ENCODE results near the gene TEP1. TPM values are rescaled to one million over a fixed set of nuclear protein-coding genes. Genes with fewer than 3 reads are reported as not detected.

Gene TEP1
- total RNA-seq, 4 donors from 2014 or later: 26.6 to 39.3 (median 29.7) TPM

DNA sequence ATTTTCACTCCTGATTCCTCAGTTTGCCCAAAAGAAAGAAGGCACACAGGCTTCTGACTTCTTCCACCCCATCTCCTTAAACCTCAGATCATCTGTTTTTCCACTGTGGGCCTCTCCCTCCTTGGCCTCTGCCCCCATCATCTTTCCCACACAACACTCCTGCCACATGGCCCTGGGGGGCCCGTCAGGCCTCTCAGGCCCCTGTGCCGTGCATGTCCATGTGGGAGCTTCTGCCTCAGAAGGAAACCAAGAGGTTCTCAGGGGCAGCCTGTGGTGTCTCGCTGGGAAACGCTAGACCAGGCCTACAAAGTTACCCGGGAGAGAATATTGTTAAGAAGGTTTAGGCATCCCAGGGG lies 14.7 kb upstream of the TEP1 start:
- WGBS, 2 donors: 81% methylated on average over 5 of the region's 5 CpGs

DNA sequence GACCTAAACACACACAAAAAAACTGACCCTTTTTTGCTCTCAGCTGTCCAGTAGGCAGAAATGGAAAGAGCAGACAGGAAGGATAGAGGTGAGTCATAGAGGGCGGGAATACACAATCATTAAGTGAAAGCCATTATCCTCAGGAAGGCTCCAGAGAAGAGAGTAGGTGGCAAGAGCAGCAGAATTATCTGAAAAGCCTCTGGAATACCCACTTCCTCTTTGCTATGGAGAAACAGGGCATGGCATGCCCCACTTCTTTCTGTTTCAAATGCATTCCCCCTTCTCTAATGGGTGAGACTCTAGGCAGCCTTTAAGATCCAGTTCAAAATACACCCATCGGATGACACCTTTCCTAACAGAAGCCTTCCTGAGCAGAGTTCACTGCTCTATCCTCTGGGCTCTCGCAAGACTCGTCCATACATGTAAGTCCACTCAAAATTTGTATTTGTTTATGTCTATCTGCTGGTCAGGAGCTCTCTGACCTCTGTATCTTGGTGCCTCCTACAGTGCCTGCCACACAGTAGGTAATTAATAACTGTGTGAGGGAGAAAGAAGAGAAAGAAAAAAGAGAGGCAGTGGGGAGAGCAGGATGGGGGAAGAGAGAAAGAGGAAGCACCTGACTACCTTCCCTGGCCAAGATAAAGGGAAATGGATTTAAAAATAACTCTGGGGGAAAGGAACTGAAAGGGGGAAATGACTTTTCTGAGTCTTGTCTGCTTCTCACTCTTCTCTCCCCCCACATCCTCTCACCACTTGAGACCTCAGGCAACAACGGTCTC lies 14.1 kb upstream of the TEP1 start:
- Histone ChIP-seq H3K4me1 (peaks cover 5 to 6% of the 10 kb centered on the region in 2 donors), H3K36me3 (no peaks in the 10 kb centered on the region), H3K27me3 (no peaks in the 10 kb centered on the region), H3K9me3 (no peaks in the 10 kb centered on the region), H3K4me3 (replicated peaks in 1 of 3) (no peak overlapping the region), H3K27ac (no peak overlapping the region)
- WGBS, 2 donors: 78 to 82% methylated on average over 5 of the region's 5 CpGs
- intact Hi-C loops (cut with DNase I): no loop called here
- TF ChIP-seq, protein P1, sequence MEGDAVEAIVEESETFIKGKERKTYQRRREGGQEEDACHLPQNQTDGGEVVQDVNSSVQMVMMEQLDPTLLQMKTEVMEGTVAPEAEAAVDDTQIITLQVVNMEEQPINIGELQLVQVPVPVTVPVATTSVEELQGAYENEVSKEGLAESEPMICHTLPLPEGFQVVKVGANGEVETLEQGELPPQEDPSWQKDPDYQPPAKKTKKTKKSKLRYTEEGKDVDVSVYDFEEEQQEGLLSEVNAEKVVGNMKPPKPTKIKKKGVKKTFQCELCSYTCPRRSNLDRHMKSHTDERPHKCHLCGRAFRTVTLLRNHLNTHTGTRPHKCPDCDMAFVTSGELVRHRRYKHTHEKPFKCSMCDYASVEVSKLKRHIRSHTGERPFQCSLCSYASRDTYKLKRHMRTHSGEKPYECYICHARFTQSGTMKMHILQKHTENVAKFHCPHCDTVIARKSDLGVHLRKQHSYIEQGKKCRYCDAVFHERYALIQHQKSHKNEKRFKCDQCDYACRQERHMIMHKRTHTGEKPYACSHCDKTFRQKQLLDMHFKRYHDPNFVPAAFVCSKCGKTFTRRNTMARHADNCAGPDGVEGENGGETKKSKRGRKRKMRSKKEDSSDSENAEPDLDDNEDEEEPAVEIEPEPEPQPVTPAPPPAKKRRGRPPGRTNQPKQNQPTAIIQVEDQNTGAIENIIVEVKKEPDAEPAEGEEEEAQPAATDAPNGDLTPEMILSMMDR (IDR thresholded peaks at IDR 0.05): no peak
- no peak for TF ChIP-seq POLR2A (IDR thresholded peaks at IDR 0.05)
- no peak for DNase-seq

More for the DNA sequence above, 14.7 kb upstream of the TEP1 start:
- intact Hi-C loops (cut with DNase I): no loop called here
- Histone ChIP-seq H3K36me3 (no peaks in the 10 kb centered on the region), H3K27me3 (no peaks in the 10 kb centered on the region), H3K4me3 (replicated peaks in 1 of 3) (no peak overlapping the region), H3K9me3 (no peaks in the 10 kb centered on the region), H3K27ac (peak overlapping the region in 1 of 3 donors; percentile 23), H3K4me1 (peaks cover 5 to 6% of the 10 kb centered on the region in 2 donors)
- DNase-seq: no peak
- TF ChIP-seq, protein P1 (IDR thresholded peaks at IDR 0.05): no peak
- no peak for TF ChIP-seq POLR2A (IDR thresholded peaks at IDR 0.05)

DNA sequence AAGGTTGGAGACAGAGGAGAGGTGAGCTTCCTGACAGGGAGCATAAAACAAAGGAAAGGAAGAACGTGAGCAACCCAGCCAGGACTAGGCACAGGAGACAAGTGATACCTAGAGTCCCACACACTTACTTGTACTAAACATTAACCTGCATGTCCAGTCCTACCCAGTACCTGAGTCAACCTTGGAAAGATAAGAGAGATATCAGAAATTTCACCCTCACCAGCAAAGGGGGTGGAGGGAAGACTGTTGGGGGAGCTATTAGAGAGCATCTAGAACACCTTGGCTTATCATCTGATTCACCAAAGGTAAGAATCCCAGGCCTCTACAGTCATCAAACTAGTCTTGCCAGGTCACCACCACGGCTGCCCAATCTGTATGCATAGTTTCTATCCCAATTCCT lies 11.6 kb upstream of the TEP1 start:
- 36% methylated on average over 2 of the region's 2 CpGs for WGBS, 2 donors
- no peaks in the 10 kb centered on the region for H3K4me1 ChIP-seq
- intact Hi-C loops (cut with DNase I): no loop called here
- DNase-seq: no peak
- H3K27me3 ChIP-seq: no peaks in the 10 kb centered on the region
- no peaks in the 10 kb centered on the region for H3K9me3 ChIP-seq
- TF ChIP-seq, protein P1 (IDR thresholded peaks at IDR 0.05): no peak
- TF ChIP-seq POLR2A (IDR thresholded peaks at IDR 0.05): no peak
- no peak overlapping the region for H3K4me3 ChIP-seq (replicated peaks in 1 of 3)
- no peak overlapping the region for H3K27ac ChIP-seq
- no peaks in the 10 kb centered on the region for H3K36me3 ChIP-seq

DNA sequence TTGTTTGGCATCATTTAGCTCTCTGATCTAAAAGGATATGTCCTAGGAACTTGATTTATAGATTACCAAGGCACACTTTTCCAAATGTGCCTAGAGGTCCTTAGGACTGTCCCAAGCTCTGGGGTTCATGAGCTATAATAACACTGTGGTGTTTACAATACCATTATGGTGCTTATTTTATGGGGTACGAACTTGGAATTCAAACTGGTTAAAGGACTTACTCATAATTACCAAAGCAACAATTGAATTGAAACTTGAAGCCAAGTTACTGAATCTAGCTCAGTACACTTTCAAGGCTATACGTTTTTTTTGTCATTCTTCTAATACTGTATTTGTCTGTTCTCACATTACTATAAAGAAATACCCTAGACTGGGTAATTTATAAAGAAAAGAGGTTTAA lies 9.6 kb upstream of the TEP1 start:
- Histone ChIP-seq H3K4me3 (replicated peaks in 1 of 3) (no peak overlapping the region), H3K27ac (no peak overlapping the region), H3K36me3 (no peaks in the 10 kb centered on the region), H3K27me3 (no peaks in the 10 kb centered on the region), H3K9me3 (no peaks in the 10 kb centered on the region), H3K4me1 (no peaks in the 10 kb centered on the region)
- TF ChIP-seq POLR2A (IDR thresholded peaks at IDR 0.05): no peak
- TF ChIP-seq, protein P1 (IDR thresholded peaks at IDR 0.05): no peak
- DNase-seq: no peak
- intact Hi-C loops (cut with DNase I): no loop called here
- WGBS, 2 donors: 43 to 62% methylated on average over 2 of the region's 2 CpGs

DNA sequence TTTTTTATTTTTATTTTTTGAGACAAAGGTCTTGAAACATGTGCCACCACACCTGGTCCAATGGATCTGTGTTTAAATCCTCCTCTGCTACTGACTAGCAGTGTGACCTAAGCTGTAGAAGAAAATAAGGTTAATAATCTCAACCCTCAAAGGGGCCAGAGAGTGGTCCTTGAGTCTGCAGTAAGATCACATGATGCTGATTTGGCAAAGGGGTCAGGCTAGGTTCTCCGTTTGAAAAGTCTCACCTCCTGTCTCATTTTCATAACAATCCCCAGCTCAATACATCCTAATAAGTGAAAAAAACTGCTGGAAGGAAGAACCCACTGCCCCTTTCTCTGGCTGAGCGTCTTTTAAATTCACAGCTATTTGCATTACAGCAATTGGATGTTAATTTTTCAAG lies 8.0 kb upstream of the TEP1 start:
- no peak overlapping the region for H3K27ac ChIP-seq
- H3K4me3 ChIP-seq (replicated peaks in 1 of 3): no peak overlapping the region
- TF ChIP-seq, protein P1 (IDR thresholded peaks at IDR 0.05): no peak
- TF ChIP-seq POLR2A (IDR thresholded peaks at IDR 0.05): no peak
- 18 to 38% methylated on average over 2 of the region's 2 CpGs for WGBS, 2 donors
- H3K9me3 ChIP-seq: no peaks in the 10 kb centered on the region
- H3K27me3 ChIP-seq: no peaks in the 10 kb centered on the region
- peaks cover 1 to 5% of the 10 kb centered on the region in 2 donors for H3K4me1 ChIP-seq
- no peaks in the 10 kb centered on the region for H3K36me3 ChIP-seq
- intact Hi-C loops (cut with DNase I): no loop called here
- no peak for DNase-seq
